ENCODE results near the gene MAD2L2. TPM values are rescaled to one million over a fixed set of nuclear protein-coding genes. Genes with fewer than 3 reads are reported as not detected.

MAD2L2 gene
- total and polyA plus RNA-seq, 9 of the 15 experiments (the other 6 are each of a cell fraction or from before 2014, with no cell fraction given) = 12.4 to 286 (median 143) TPM

- TF ChIP-seq, protein P1, sequence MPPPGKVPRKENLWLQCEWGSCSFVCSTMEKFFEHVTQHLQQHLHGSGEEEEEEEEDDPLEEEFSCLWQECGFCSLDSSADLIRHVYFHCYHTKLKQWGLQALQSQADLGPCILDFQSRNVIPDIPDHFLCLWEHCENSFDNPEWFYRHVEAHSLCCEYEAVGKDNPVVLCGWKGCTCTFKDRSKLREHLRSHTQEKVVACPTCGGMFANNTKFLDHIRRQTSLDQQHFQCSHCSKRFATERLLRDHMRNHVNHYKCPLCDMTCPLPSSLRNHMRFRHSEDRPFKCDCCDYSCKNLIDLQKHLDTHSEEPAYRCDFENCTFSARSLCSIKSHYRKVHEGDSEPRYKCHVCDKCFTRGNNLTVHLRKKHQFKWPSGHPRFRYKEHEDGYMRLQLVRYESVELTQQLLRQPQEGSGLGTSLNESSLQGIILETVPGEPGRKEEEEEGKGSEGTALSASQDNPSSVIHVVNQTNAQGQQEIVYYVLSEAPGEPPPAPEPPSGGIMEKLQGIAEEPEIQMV (tag; conservative IDR thresholded peaks at IDR 0.05; ENCODE audit: low read depth) = peak; percentile 98
- TF ChIP-seq MAX (CRISPR knock-in tag; IDR thresholded peaks at IDR 0.05) = peak; percentile 39; the same call in 1 of the 2 replicates
- no peak for TF ChIP-seq ZNF778 (CRISPR knock-in tag; IDR thresholded peaks at IDR 0.05)
- TF ChIP-seq, protein P2, sequence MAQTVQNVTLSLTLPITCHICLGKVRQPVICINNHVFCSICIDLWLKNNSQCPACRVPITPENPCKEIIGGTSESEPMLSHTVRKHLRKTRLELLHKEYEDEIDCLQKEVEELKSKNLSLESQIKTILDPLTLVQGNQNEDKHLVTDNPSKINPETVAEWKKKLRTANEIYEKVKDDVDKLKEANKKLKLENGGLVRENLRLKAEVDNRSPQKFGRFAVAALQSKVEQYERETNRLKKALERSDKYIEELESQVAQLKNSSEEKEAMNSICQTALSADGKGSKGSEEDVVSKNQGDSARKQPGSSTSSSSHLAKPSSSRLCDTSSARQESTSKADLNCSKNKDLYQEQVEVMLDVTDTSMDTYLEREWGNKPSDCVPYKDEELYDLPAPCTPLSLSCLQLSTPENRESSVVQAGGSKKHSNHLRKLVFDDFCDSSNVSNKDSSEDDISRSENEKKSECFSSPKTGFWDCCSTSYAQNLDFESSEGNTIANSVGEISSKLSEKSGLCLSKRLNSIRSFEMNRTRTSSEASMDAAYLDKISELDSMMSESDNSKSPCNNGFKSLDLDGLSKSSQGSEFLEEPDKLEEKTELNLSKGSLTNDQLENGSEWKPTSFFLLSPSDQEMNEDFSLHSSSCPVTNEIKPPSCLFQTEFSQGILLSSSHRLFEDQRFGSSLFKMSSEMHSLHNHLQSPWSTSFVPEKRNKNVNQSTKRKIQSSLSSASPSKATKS (CRISPR knock-in tag; IDR thresholded peaks at IDR 0.05) = no peak
- no peak for TF ChIP-seq ZNF507 (tag; conservative IDR thresholded peaks at IDR 0.05)
- no peak for TF ChIP-seq BACH1 (tag; IDR thresholded peaks at IDR 0.05)
- no peak for TF ChIP-seq NCOA6 (IDR thresholded peaks at IDR 0.05)
- TF ChIP-seq ZNF263 (CRISPR knock-in tag; IDR thresholded peaks at IDR 0.05; ENCODE audit: borderline replicate concordance) = 0 out of 2 replicates have a peak, but pooled peaks have one; percentile 42
- no peak for TF ChIP-seq ZNF766 (CRISPR knock-in tag; conservative IDR thresholded peaks at IDR 0.05)
- TF ChIP-seq CAMTA2 (CRISPR knock-in tag; conservative IDR thresholded peaks at IDR 0.05) = no peak
- TF ChIP-seq ZBTB9 (CRISPR knock-in tag; IDR thresholded peaks at IDR 0.05) = peak; percentile 39; the same call in 1 of the 2 replicates
- peak; percentile 43; the same call in 1 of the 2 replicates for TF ChIP-seq GTF2A2 (tag; IDR thresholded peaks at IDR 0.05)
- no peak for TF ChIP-seq HMGN3 (IDR thresholded peaks at IDR 0.05; ENCODE audit: borderline replicate concordance, extremely low read depth, insufficient read length, low read depth, low read length)
- no peak for TF ChIP-seq ZNF644 (tag; IDR thresholded peaks at IDR 0.05; ENCODE audit: low read depth)
- 0 out of 2 replicates have a peak, but pooled peaks have one; percentile 18 for TF ChIP-seq KDM2B (CRISPR knock-in tag; IDR thresholded peaks at IDR 0.05)
- no peak; the same call in 1 of the 2 replicates for TF ChIP-seq THAP12 (CRISPR knock-in tag; IDR thresholded peaks at IDR 0.05)
- TF ChIP-seq TCFL5 (CRISPR knock-in tag; conservative IDR thresholded peaks at IDR 0.05) = no peak
- TF ChIP-seq KLF1 (tag; IDR thresholded peaks at IDR 0.05) = no peak
- TF ChIP-seq ZC3H8 (IDR thresholded peaks at IDR 0.05) = 0 out of 2 replicates have a peak, but pooled peaks have one; percentile 19
- no peak for TF ChIP-seq CEBPB (tag; IDR thresholded peaks at IDR 0.05)
- no peak for TF ChIP-seq RHOXF2B (CRISPR knock-in tag; conservative IDR thresholded peaks at IDR 0.05)
Observed at GRCh38 chr1:11680270-11681070, 478 bp downstream of the MAD2L2 start (continued).
